HG03066 (cell line): ENCODE data around the gene ATG4B.

ENCODE experiments used
- ATAC-seq: cut with Tn5 transposase; IDR thresholded peaks from one replicate; pipeline ENCODE4 v1.9.1; 2021; ENCODE audit warnings: low read depth; ENCODE audit not compliant: unreplicated experiment

ATG4B gene

DNA sequence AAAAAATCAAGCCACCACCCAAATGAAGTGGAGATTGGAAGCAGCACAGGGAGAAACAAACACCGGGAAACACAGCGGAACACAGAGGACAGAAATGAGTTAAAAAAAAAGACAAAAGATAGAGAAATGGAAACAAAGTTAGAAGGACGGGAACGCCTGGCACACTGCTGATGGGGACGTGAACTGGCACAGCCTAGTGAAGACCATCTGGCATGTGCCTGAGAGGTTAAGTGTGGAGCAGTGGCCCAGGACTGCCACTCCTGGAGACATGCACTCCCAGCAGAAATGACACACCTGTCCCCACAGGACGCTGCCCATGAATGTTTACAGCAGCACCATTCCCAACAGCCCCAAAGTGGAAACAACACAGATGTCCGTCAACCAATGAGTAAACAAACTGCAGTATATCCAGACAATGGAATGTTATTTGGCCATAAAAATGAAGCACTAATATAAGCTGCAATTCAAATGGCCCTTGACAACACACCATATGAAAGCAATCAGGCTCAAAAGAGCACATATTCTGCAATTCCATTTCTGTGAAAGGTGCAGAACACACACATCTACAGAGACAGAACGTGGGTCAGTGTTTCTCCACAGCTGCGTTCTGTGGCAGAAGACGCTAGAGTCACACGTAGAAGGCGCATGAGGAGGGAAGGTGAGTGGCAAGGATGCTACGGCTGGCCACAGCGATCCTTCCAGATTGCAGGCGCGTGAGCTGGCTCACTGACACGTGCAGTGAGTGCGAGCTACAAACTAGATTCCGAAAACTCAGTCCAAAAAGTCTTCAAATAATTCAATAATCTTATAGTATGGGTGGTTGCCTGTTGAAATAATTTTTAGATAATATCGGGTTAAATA is 25.1 kb upstream of the ATG4B start:
- no peak for ATAC-seq

DNA sequence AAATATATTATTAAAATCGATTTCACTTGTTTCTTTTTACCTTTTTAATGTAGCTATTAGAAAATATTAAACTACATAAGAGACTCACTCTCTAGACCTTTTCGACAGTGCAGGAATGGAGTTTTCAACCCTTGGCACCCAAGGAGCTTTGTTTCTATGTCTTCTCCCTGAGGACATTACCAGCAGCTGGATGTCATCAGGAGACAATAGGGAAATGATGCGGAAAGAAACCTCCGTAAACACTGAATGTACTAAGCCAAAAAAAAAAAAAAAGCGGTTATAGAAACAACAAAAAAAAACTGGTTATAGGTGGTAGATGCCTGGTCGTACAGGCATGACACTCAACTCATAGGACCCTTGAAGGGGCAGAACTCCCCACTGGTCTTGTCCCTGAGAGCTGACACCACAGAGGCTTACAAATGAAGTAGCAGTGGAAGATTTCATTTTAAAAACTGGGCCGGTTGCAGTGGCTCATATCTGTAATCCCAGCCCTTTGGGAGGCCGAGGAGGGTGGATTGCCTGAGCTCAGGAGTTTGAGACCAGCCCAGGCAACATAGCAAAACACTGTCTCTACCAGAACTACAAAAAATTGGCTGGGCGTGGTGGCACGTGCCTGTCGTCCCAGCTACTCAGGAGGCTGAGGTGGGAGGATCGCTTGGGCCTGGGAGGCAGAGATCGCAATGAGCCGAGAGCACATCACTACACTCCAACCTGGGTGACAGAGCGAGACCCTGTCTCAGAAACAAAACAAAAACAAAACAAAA is 24.3 kb upstream of the ATG4B start:
- no peak for ATAC-seq

DNA sequence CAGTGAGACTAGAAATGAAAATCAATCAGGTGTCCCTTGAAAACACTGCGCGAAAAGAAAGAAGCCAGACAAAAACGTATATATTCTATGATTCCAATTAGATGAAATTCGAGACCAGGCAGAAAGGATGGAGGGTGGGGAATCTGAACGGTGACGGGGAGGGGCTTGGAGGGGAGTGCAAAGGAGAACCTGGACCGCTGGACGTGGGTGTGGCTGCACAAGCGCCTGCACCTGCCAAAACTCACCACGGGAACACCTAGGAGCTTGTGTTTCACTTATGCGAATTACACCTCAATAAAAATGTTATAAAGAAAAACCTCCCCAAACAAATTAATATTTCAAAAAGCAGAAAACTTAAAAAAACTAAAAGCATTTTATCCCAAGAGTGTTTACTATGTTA is 22.5 kb upstream of the ATG4B start:
- no peak for ATAC-seq

DNA sequence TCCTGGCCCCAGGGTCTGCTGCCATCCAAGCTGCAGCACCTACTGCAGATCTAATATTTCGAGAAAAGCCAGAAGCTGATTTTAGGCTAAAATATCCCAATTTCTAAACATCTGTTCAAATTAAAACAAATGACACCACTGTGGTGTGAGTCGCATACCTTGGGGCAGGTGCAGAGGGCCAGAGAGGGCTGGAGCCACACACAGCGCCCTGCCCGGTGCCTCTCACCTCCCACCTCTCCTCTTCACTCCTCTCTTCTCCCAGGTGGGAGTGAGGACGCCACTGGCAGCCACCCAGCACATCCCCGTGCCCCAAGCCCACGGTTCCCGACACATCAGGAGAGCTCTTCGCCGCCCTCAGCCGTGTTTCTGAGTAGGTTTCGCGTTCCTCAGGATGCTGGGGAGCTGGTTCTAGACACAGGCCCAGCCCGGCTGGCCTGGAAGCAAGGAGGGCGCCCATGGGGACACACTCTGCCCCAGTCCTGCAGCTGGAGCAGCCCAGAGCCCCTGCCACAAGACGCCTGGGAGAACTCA is 21.9 kb upstream of the ATG4B start:
- no peak for ATAC-seq

DNA sequence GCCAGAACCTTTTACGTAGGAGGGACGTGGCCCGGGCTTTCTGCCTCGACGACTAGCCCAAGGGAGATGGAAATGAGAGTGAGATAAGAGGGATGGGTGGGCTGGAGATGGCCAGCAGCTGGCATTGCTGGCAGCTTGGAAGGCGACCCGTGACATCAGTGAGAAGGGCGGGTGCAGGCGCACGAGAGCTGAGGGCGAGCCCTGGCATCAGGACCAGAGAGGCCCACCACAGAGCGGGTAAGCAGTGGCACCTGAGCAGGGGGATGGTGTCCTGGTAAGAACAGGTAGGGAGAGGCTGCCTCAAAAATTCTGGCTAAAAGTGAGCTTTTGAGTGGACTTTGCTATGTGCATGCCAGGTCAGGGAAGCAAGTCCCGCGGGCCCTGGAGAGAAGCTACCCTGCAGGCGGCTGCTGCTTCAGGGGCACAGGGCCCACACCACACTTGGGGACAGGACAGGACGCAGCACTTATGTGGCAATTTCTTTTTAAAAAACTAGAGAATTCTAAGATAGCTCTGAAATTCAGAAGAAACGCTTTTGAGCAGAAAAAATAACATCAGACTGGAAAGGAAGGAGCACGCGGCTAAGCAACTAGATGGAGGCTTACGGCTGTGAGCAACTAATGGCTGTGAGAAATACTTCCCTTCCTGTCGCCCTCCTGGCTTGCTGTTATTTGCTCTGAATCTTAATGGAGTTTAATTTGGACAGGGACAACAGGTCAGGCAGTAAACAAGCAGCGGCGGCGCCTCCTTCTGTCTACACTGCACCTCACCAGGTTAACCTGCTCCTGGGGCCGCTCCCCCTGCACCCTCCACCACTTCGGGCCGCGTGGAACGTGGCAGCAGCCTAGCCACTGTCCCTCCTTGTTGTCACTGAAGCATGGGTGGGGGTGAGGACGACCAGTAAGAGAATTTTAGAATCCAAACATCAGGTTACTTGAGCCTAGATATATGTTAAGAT is 21.0 kb upstream of the ATG4B start:
- no peak for ATAC-seq

DNA sequence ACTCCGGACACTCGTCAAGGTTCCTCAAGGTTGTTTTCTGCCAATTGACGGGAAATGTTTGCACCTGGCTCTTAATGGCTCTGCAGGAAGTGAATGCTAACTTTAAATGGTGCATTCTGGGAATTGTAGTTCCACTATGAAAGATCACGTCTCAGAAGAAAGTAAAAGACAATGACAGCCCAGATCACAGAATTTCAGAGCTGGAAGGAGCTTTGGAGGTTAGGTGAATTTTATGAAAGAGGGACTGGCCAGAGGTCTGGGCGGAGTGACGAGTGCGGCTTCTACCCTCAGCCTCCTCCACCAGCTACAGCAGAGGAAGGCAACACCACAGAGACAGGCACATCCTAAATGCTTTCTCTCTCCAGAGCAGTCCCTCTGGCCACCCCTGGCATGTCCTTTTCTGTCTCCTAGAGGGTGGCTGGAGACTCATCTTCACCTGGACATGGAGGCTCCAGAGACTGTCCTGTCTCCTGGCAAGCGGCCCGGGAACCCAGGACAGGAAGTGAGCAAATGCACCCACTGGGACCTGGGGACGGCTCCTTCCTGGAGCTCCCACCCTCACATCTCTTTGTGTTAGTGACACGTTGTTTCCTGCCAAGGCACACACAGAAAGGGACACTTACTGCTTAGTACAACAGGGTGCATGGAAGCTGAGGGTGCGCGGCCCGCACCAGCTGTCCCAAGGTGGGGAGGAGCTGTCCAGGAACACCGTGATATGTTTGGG is 19.9 kb upstream of the ATG4B start:
- ATAC-seq = peak; percentile 67

DNA sequence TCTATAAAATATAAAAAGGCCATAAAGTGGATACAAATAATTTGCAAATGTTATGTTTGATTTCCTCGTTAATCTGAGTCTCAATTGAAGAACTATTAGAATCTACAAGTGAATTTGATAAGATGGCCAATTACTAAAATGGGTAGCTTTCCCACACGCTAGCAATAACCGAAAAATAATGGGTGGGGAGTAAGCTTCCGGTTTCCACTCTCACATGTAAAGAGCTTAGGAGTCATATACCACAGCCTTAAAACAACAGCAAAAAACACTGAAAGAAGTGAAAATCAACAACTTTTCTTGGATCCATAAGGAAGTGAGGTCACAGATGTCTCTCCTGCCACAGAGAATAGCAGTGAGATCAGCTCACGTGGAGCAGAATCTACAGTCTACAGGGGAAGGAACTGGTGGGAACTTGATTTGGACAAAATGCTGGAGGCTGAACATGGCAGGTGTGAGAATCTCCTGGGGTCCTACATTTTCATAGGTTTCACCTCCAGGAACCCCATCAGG is 19.1 kb upstream of the ATG4B start:
- no peak for ATAC-seq

DNA sequence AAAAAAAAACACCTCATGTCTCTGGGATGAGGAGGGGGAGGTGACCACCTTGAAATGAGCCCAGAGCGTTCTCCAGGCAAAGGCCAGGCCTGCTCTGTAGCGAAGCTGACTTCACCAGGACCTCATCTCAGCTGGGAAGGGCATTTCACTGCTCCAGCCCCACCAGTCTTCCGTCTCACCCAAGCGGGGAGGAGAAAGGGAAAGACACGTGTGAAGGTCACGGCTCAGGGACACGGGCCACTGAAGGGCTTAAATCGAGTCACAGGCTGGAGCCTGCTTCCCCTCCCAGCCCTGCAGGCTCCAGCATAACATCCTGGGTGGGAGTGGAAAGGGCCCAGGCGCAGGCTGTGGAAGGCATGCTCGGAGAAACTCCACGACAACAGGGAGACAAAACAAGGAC is 18.7 kb upstream of the ATG4B start:
- no peak for ATAC-seq

DNA sequence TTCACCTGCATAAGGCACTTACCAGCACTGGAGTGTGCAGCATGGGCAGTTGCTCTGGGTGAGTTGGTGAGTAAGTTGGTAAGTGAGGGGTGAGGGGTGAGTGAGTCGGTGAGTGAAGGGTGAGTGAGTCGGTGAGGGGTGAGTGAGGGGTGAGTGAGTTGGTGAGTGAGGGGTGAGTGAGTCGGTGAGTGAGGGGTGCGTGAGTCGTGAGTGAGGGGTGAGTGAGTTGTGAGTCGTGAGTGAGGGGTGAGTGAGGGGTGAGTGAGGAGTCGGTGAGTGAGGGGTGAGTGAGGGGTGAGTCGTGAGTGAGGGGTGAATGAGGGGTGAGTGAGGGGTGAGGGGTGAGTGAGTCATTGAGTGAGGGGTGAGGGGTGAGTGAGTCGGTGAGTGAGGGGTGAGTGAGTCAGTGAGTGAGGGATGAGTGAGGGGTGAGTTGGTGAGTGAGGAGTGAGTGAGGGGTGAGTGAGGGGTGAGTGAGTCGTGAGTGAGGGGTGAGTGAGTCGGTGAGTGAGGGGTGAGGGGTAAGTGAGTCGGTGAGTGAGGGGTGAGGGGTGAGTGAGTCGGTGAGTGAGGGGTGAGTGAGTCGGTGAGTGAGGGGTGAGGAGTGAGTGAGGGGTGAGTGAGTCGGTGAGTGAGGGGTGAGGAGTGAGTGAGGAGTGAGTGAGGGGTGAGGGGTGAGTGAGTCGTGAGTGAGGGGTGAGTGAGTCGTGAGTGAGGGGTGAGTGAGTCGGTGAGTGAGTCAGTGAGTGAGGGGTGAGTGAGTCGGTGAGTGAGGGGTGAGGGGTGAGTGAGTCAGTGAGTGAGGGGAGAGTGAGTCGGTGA is 17.7 kb upstream of the ATG4B start:
- no peak for ATAC-seq

DNA sequence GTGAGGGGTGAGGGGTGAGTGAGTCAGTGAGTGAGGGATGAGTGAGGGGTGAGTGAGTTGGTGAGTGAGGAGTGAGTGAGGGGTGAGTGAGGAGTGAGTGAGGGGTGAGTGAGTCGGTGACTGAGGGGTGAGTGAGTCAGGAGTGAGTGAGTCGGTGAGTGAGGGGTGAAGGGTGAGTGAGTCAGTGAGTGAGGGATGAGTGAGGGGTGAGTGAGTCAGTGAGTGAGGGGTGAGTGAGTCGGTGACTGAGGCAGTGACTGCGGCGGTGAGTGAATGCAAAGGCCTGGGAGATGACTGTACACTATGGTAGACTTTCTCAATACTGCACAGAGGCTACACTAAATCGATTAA is 17.1 kb upstream of the ATG4B start:
- ATAC-seq = no peak

DNA sequence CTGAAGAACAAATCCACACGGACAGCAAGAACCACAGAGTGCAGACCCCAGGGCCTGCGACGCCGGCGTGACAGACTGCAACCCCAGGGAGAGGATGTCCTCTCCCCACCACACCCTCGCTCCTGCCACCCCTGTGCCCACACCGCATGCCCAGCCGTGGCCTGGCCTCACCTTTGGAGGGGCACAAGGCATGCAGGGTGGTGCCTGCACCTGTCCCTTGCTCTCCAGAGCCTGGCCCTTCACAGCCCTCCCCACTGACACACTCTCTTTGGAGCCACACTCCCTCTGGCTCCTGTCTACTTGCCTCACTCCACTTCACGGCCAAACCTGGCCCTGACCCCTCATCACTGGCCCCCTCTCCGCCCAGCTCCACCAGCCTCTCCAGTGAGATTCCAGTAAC is 9.8 kb upstream of the ATG4B start:
- no peak for ATAC-seq

DNA sequence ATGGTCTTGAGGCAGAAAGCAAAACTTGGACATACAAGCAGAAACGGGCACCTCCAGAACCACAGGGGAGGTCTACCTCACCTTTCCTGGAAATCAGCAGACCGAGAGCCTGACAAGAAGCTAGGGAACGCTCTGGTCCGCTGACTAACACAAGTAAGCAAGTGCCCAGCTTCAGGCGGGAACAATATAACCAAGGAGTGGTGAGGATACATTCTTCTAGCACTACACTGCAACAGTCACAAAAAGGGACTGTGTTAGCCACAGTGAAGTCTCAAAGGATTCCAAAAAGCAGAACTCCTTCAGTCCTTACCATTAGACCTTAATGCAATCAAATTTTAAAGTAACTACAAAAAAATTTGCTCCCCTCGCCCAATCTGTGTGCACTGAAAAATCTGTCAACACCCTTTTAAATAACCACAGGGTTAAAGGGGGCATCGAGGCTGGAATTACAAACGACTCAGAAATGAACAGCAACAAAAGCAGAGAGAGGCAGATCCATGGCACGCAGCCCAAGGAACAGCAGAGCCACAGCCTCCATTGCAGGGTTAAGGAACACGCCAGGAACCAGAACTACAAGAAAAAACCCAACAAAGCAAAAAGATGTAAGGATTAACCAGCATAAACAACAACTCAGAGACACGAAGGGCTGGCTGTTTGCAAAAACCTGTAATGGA is 7.6 kb upstream of the ATG4B start:
- no peak for ATAC-seq

DNA sequence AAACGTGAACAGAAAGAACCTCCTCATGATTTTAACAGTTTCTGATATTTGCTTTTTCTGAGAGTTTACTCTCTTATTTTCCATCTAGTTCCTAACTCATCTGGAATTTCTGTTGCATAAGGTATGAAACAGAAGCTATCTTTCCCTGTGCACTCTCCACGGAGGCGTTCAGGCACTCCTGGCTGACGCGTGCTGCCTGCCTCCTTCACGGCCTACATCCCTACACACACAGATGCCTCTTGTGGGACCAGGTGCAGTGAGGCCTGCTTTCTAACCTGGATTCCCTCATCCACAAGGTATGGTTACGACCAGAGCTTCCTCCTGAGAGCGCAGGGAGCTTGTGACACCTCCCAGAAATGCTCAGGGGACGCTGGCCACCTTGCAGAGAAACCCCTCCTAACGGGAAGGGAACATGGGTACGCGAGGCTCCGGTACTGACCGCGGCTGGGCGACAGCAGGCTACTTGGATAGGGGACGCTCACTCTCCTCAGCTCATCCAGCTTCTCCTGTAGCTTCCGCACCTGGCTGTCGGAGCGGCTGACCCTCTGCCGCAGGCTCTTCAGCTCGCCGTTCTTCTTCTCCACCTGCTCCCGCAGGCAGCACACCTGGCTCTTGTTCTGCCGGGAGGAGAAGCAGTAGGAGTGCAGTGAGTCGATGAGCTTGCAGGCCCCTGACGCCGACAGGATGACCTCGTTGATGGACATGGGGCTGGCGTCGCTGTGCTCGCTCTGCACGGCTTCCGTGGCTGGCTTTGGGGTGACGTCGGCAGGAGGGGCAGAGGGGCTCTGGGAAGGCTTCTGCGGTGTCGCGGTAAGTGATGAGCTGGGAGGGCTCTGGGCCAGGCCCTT is 4.8 kb upstream of the ATG4B start:
- no peak for ATAC-seq

DNA sequence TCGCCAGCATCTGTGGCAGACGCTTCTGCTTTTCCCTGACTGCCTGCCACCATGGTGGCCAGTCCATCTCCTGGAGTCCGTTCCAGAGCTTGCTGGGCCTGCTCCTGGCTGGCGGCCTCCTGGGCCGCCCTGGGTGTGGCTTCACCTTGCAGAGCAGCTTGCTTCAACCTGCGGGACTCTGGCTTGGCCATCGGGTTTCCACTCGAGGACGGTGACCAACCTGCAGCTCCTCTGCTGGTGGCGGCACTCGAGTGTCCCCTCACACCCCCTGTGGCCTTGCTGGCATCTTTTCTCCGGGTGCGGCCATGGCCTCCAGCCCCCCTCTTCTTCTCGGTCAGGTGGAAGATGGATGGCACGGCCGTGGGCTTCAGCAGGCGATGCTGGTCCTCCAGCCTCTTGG is 3.9 kb upstream of the ATG4B start:
- ATAC-seq = no peak

DNA sequence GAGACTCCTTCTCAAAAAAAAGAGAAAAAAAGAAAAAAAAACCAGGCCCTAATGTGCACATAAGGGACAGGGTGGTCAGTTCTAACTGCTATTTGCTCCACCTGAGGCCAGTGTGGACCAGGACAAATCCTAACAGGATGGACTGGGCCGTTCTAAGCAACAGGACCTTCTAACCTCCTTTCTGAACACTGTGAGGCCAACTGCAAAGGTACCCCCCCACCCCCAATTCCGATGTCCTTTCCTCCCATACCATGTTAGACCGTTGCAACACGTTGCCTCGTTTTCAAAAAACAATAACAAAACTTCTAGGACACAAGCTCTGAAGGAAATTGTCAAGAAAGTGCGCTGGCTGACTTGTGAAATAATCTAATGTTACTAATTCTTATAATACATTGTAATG is 1.7 kb upstream of the ATG4B start:
- ATAC-seq = no peak

DNA sequence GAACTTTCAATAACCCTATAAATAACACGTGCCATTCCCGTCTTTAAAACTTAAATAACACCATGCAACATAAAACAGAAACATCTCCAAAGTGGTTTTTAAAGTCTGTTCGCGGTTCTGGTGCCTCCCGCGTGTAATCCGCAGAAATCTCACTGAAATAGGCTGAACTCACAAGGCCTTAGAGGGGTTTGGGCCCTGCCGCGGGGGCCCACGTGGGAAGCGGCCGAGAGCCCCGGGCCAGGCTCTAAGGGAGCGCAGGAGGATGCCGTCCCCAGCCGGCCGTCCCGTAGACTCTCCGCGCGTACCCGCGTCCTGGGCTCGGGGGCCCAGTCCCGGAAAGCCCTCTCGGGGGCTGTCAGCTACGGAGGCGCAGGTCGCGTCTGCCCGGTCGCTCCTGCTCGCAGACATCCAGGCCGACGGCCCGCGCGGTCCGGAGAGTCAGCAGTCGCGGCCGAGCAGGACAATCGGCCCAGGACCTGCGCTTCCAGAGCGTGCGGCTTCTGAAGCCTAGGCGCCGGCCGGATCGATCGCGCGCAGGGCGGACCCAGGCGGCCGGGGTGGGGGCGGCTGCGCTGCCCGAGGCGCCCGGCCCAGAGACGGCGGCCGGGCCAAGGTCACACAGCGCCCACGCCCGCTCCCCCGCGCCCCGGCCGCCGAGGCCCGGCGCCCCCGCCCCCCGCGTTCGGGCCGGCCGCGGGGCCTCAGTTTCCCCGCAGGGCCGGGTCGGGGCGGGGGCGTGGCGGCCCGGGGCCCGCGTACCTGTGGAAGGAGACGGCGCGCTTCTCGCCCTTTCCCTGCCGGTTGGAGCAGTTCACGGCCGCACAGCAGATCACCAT is 1.1 kb upstream of the ATG4B start:
- peak; percentile 32 for ATAC-seq
